GM23338 (cell line): ENCODE measurements around the gene MFSD6. TPM values are rescaled to one million over a fixed set of nuclear protein-coding genes. Genes with fewer than 3 reads are reported as not detected.

Source experiments
- ATAC-seq: fragments of 200-7000 bp; cut with Tn5 transposase; 3 replicates; pipeline ENCODE4 v1.9.1; 2020
- DNase-seq: peaks from one replicate; pipeline ENCODE4 v3.0.0-alpha.2; 2015; ENCODE audit warnings: low spot score
- H2AFZ ChIP-seq: fragments of 200-600 bp; sonication (generic); 2 replicates; pipeline ENCODE4 v1.8.0; 2016; ENCODE audit warnings: antibody characterized with exemption, mild to moderate bottlenecking, moderate library complexity
- H3F3A ChIP-seq: fragments of 200-600 bp; sonication (generic); replicated peaks from 2 replicates; pipeline ENCODE4 v1.8.0; 2017; ENCODE audit warnings: antibody characterized with exemption, mixed run types, low read depth
- H3K27ac ChIP-seq: fragments of 200-600 bp; sonication (generic); 2 replicates; pipeline ENCODE4 v1.6.1; 2016; ENCODE audit warnings: low read depth
- H3K27me3 ChIP-seq: fragments of 200-600 bp; sonication (generic); 2 replicates; pipeline ENCODE4 v1.8.0; 2016; ENCODE audit warnings: mild to moderate bottlenecking, mixed run types, moderate library complexity; ENCODE audit not compliant: insufficient read depth
- H3K36me3 ChIP-seq: fragments of 200-600 bp; sonication (generic); 2 replicates; pipeline ENCODE4 v1.8.0; 2016; ENCODE audit warnings: mild to moderate bottlenecking; ENCODE audit not compliant: insufficient read depth
- H3K4me1 ChIP-seq: fragments of 200-600 bp; sonication (generic); 2 replicates; pipeline ENCODE4 v1.8.0; 2016; ENCODE audit warnings: mild to moderate bottlenecking, moderate library complexity; ENCODE audit not compliant: insufficient read depth
- H3K4me2 ChIP-seq: fragments of 200-600 bp; sonication (generic); 2 replicates; pipeline ENCODE4 v1.7.1; 2017; ENCODE audit warnings: mixed run types
- H3K4me3 ChIP-seq: fragments of 200-600 bp; sonication (generic); 2 replicates; pipeline ENCODE4 v1.6.1; 2016; ENCODE audit warnings: mixed run types
- H3K79me2 ChIP-seq: fragments of 200-600 bp; sonication (generic); replicated peaks from 2 replicates; pipeline ENCODE4 v1.8.0; 2017; ENCODE audit warnings: mild to moderate bottlenecking; ENCODE audit not compliant: insufficient read depth
- H3K9me2 ChIP-seq: fragments of 200-600 bp; sonication (generic); 2 replicates; pipeline ENCODE4 v1.8.0; 2017; ENCODE audit not compliant: insufficient read depth
- H4K20me1 ChIP-seq: fragments of 200-600 bp; sonication (generic); replicated peaks from 2 replicates; pipeline ENCODE4 v1.8.0; 2017; ENCODE audit warnings: mild to moderate bottlenecking; ENCODE audit not compliant: insufficient read depth
- H3K27ac Mint-ChIP-seq: 2 replicates; pipeline ENCODE4 v1.8.0; 2020; ENCODE audit warnings: inconsistent platforms, mild to moderate bottlenecking, moderate library complexity, mixed read lengths
- H3K27me3 Mint-ChIP-seq: 3 replicates; pipeline ENCODE4 v1.8.0; 2022; ENCODE audit warnings: low read depth, mild to moderate bottlenecking, moderate library complexity, mixed read lengths, inconsistent platforms; ENCODE audit not compliant: insufficient read depth, poor library complexity
- H3K36me3 Mint-ChIP-seq: 3 replicates; pipeline ENCODE4 v1.8.0; 2021; ENCODE audit warnings: low read depth, mild to moderate bottlenecking, inconsistent platforms, moderate library complexity, mixed read lengths
- H3K4me1 Mint-ChIP-seq: 3 replicates; pipeline ENCODE4 v1.8.0; 2020; ENCODE audit warnings: mild to moderate bottlenecking, inconsistent platforms, mixed read lengths
- H3K4me3 Mint-ChIP-seq: 3 replicates; pipeline ENCODE4 v1.8.0; 2021; ENCODE audit warnings: moderate library complexity, mild to moderate bottlenecking, inconsistent platforms, mixed read lengths
- H3K9me3 Mint-ChIP-seq: 3 replicates; pipeline ENCODE4 v1.8.0; 2020; ENCODE audit warnings: moderate library complexity, mild to moderate bottlenecking, inconsistent platforms, mixed read lengths
- EZH2 ChIP-seq: fragments of 200-600 bp; sonication (generic); IDR thresholded peaks from one replicate; pipeline ENCODE4 v1.8.0; 2017; ENCODE audit warnings: antibody characterized with exemption, mild to moderate bottlenecking, low read depth; ENCODE audit not compliant: unreplicated experiment
- EZH2phosphoT487 ChIP-seq: fragments of 200-600 bp; sonication (generic); IDR thresholded peaks from one replicate; pipeline ENCODE4 v1.8.1; 2018; ENCODE audit warnings: antibody characterized with exemption; ENCODE audit not compliant: unreplicated experiment
- POLR2AphosphoS5 ChIP-seq: IDR thresholded peaks from 2 replicates; pipeline ENCODE4 v1.6.1; 2016; ENCODE audit warnings: antibody characterized with exemption, low read depth
- ZNF114 ChIP-seq: fragments of 250-450 bp; sonication (Bioruptor Pico); IDR thresholded peaks from 2 replicates; pipeline ENCODE4 v1.5.0; 2020; ENCODE audit warnings: mild to moderate bottlenecking, moderate library complexity
- ZNF331 ChIP-seq: fragments of 250-450 bp; sonication (Bioruptor Pico); IDR thresholded peaks from 2 replicates; pipeline ENCODE4 v1.5.0; 2020; ENCODE audit warnings: low read depth, mild to moderate bottlenecking, moderate library complexity
- polyA plus RNA-seq: library from polyadenylated mRNA; unstranded; fragments of >200 nt; fragmentation: Nextera tagmentation; extraction: Ambion mirVana; gene quantifications from 2 replicates; pipeline ENCODE4 v1.2.1, GENCODE V29; 2016
- total RNA-seq: library from RNA; depleted of rRNA; stranded (reverse); fragments of >200 nt; shearing (Covaris generic); gene quantifications from 2 replicates; pipeline ENCODE4 v1.2.3, GENCODE V29; 2014
- TF ChIP-seq, protein P1 (sequence below): IDR thresholded peaks from one replicate; pipeline ENCODE4 v1.6.1; 2018; ENCODE audit warnings: antibody characterized with exemption; ENCODE audit not compliant: unreplicated experiment
- TF ChIP-seq, protein P2 (sequence below): fragments of 250-450 bp; sonication (Bioruptor Pico); IDR thresholded peaks from 2 replicates; pipeline ENCODE4 v1.5.0; 2020; ENCODE audit warnings: mild to moderate bottlenecking, moderate library complexity
- TF ChIP-seq, protein P3 (sequence below): IDR thresholded peaks from 2 replicates; pipeline ENCODE4 v1.6.1; 2016; ENCODE audit warnings: antibody characterized with exemption

MFSD6 gene
- total and polyA plus RNA-seq, 2 experiments from 2014 or later: 2.3 to 9.6 TPM

DNA sequence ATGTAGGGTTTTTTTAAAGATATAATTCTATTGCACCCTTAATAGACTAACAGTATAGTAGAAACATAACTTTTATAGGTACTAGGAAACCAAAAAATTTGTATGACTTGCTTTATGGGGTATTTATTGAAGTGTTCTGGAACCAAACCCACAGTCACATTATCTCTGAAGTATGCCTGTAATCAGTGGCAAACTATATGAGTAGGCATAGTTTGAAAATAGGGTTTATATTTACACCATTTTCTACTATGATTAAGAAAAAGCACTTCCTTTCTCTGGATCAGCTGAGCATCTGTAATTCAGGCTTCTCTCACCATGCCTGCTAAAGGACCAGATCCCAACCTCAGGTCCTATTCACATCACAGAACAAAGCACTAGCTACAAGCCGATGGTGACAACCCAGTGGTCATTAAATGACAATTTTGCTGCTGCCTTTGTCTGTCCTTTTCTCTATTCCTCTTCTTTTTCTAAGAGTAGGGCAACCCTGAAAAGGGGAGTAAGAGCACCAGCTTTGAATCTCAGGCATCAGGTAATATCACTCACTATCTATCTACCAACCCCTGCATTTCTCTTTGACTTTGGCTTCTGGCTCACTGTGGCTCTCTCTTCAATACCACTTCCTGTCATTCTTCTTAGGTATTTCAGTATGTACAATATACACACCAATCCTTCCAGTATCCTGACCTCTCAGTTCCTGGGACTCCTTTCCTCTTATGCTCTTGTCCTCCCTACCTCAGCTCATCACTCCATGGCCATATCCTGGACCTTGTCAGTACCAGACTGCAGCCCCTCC is 112.0 kb downstream of the MFSD6 start:
- H3K4me3 Mint-ChIP-seq: no peak overlapping the region
- no peaks in the 10 kb centered on the region for H4K20me1 ChIP-seq
- no peaks in the 10 kb centered on the region for H3K36me3 ChIP-seq
- peaks cover 7% of the 10 kb centered on the region; the same call in 2 of the 3 replicates for H3K4me1 Mint-ChIP-seq
- H3F3A ChIP-seq: no peaks in the 10 kb centered on the region
- no peak overlapping the region for H3K27ac Mint-ChIP-seq
- no peaks in the 10 kb centered on the region for H3K9me3 Mint-ChIP-seq
- H3K27ac ChIP-seq: no peak overlapping the region
- no peak overlapping the region for H3K4me2 ChIP-seq
- ATAC-seq: no peak
- no peak for DNase-seq
- TF ChIP-seq, protein P1, sequence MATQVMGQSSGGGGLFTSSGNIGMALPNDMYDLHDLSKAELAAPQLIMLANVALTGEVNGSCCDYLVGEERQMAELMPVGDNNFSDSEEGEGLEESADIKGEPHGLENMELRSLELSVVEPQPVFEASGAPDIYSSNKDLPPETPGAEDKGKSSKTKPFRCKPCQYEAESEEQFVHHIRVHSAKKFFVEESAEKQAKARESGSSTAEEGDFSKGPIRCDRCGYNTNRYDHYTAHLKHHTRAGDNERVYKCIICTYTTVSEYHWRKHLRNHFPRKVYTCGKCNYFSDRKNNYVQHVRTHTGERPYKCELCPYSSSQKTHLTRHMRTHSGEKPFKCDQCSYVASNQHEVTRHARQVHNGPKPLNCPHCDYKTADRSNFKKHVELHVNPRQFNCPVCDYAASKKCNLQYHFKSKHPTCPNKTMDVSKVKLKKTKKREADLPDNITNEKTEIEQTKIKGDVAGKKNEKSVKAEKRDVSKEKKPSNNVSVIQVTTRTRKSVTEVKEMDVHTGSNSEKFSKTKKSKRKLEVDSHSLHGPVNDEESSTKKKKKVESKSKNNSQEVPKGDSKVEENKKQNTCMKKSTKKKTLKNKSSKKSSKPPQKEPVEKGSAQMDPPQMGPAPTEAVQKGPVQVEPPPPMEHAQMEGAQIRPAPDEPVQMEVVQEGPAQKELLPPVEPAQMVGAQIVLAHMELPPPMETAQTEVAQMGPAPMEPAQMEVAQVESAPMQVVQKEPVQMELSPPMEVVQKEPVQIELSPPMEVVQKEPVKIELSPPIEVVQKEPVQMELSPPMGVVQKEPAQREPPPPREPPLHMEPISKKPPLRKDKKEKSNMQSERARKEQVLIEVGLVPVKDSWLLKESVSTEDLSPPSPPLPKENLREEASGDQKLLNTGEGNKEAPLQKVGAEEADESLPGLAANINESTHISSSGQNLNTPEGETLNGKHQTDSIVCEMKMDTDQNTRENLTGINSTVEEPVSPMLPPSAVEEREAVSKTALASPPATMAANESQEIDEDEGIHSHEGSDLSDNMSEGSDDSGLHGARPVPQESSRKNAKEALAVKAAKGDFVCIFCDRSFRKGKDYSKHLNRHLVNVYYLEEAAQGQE: no peak
- no peak for TF ChIP-seq EZH2phosphoT487
- H2AFZ ChIP-seq: no peak overlapping the region
- no peaks in the 10 kb centered on the region for H3K27me3 Mint-ChIP-seq
- H3K79me2 ChIP-seq: no peaks in the 10 kb centered on the region
- H3K27me3 ChIP-seq: no peaks in the 10 kb centered on the region
- no peaks in the 10 kb centered on the region for H3K4me1 ChIP-seq
- no peak overlapping the region for H3K4me3 ChIP-seq
- no peaks in the 10 kb centered on the region for H3K36me3 Mint-ChIP-seq
- H3K9me2 ChIP-seq: no peaks in the 10 kb centered on the region

DNA sequence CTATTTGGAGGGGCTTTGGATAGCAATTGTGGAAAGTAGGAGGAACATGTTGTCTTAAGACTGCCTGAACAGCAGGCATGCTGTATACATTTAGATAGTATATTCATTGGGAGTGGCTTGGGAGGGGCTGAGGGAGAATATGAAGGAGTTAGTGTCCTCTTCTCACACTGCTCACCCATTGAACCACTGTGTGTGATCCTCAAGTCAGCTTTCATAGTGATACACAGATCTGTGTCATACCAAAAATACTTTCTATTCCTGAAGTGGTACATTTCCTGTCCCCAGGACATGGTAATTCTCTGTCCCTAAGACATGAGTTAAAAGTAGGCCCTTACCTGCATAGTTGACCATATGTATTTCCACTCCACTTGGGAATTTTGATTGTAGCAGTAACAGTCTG is 116.8 kb downstream of the MFSD6 start:
- H3K4me1 ChIP-seq: peaks cover 5% of the 10 kb centered on the region; the same call in 1 of the 2 replicates
- no peaks in the 10 kb centered on the region for H3F3A ChIP-seq
- no peaks in the 10 kb centered on the region; the same call in 1 of the 3 replicates for H3K36me3 Mint-ChIP-seq
- H3K4me3 ChIP-seq: no peak overlapping the region
- no peak overlapping the region for H3K27ac Mint-ChIP-seq
- peaks cover 2% of the 10 kb centered on the region for H3K27me3 Mint-ChIP-seq
- no peaks in the 10 kb centered on the region for H3K9me3 Mint-ChIP-seq
- peaks cover 25% of the 10 kb centered on the region for H3K4me1 Mint-ChIP-seq
- no peaks in the 10 kb centered on the region for H3K79me2 ChIP-seq
- H2AFZ ChIP-seq: no peak overlapping the region
- DNase-seq: no peak
- ATAC-seq: no peak
- H3K27ac ChIP-seq: no peak overlapping the region
- no peak overlapping the region for H3K4me3 Mint-ChIP-seq
- H4K20me1 ChIP-seq: no peaks in the 10 kb centered on the region
- H3K36me3 ChIP-seq: no peaks in the 10 kb centered on the region
- no peaks in the 10 kb centered on the region for H3K9me2 ChIP-seq
- H3K27me3 ChIP-seq: no peaks in the 10 kb centered on the region
- H3K4me2 ChIP-seq: no peak overlapping the region
- TF ChIP-seq ZNF331 (CRISPR knock-in tag): no peak
- no peak for TF ChIP-seq EZH2
- TF ChIP-seq, protein P2, sequence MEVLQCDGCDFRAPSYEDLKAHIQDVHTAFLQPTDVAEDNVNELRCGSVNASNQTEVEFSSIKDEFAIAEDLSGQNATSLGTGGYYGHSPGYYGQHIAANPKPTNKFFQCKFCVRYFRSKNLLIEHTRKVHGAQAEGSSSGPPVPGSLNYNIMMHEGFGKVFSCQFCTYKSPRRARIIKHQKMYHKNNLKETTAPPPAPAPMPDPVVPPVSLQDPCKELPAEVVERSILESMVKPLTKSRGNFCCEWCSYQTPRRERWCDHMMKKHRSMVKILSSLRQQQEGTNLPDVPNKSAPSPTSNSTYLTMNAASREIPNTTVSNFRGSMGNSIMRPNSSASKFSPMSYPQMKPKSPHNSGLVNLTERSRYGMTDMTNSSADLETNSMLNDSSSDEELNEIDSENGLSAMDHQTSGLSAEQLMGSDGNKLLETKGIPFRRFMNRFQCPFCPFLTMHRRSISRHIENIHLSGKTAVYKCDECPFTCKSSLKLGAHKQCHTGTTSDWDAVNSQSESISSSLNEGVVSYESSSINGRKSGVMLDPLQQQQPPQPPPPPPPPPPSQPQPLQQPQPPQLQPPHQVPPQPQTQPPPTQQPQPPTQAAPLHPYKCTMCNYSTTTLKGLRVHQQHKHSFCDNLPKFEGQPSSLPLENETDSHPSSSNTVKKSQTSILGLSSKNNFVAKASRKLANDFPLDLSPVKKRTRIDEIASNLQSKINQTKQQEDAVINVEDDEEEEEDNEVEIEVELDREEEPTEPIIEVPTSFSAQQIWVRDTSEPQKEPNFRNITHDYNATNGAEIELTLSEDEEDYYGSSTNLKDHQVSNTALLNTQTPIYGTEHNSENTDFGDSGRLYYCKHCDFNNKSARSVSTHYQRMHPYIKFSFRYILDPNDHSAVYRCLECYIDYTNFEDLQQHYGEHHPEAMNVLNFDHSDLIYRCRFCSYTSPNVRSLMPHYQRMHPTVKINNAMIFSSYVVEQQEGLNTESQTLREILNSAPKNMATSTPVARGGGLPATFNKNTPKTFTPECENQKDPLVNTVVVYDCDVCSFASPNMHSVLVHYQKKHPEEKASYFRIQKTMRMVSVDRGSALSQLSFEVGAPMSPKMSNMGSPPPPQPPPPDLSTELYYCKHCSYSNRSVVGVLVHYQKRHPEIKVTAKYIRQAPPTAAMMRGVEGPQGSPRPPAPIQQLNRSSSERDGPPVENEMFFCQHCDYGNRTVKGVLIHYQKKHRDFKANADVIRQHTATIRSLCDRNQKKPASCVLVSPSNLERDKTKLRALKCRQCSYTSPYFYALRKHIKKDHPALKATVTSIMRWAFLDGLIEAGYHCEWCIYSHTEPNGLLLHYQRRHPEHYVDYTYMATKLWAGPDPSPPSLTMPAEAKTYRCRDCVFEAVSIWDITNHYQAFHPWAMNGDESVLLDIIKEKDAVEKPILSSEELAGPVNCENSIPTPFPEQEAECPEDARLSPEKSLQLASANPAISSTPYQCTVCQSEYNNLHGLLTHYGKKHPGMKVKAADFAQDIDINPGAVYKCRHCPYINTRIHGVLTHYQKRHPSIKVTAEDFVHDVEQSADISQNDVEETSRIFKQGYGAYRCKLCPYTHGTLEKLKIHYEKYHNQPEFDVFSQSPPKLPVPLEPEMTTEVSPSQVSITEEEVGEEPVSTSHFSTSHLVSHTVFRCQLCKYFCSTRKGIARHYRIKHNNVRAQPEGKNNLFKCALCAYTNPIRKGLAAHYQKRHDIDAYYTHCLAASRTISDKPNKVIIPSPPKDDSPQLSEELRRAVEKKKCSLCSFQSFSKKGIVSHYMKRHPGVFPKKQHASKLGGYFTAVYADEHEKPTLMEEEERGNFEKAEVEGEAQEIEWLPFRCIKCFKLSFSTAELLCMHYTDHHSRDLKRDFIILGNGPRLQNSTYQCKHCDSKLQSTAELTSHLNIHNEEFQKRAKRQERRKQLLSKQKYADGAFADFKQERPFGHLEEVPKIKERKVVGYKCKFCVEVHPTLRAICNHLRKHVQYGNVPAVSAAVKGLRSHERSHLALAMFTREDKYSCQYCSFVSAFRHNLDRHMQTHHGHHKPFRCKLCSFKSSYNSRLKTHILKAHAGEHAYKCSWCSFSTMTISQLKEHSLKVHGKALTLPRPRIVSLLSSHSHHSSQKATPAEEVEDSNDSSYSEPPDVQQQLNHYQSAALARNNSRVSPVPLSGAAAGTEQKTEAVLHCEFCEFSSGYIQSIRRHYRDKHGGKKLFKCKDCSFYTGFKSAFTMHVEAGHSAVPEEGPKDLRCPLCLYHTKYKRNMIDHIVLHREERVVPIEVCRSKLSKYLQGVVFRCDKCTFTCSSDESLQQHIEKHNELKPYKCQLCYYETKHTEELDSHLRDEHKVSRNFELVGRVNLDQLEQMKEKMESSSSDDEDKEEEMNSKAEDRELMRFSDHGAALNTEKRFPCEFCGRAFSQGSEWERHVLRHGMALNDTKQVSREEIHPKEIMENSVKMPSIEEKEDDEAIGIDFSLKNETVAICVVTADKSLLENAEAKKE (CRISPR knock-in tag): no peak
- no peak for TF ChIP-seq ZNF114 (CRISPR knock-in tag)
- no peak for TF ChIP-seq POLR2AphosphoS5
- no peak for TF ChIP-seq EZH2phosphoT487
- TF ChIP-seq, protein P3, sequence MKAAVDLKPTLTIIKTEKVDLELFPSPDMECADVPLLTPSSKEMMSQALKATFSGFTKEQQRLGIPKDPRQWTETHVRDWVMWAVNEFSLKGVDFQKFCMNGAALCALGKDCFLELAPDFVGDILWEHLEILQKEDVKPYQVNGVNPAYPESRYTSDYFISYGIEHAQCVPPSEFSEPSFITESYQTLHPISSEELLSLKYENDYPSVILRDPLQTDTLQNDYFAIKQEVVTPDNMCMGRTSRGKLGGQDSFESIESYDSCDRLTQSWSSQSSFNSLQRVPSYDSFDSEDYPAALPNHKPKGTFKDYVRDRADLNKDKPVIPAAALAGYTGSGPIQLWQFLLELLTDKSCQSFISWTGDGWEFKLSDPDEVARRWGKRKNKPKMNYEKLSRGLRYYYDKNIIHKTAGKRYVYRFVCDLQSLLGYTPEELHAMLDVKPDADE: no peak
